Omental fat pad (tissue), 4 donors: ENCODE measurements around the gene KIRREL1. TPM values are rescaled to one million over a fixed set of nuclear protein-coding genes. Genes with fewer than 3 reads are reported as not detected.
"Not testable (repeated sequence)": the region's sequence is repeated elsewhere in the genome, so short reads cannot be mapped to it uniquely, and the experiment has no call there.

ENCODE experiments used
- ATAC-seq: fragments of 150-250 bp; one replicate; pipeline ENCODE4 v1.9.1; 2016; ENCODE audit warnings: mild to moderate bottlenecking, moderate library complexity; ENCODE audit not compliant: low FRiP score
- DNase-seq: peaks from one replicate; pipeline ENCODE4 v3.0.0-alpha.2; 2019; ENCODE audit warnings: low spot score
- total RNA-seq, 4 donors: library from RNA; depleted of rRNA; stranded (reverse); fragments of >200 nt; gene quantifications; one replicate each; pipeline ENCODE4 v1.1.0, GENCODE V29; 2016
- TF ChIP-seq, protein P1 (sequence below), 3 donors: fragments of 450-650 bp; IDR thresholded peaks; one replicate each; pipeline ENCODE4 v1.5.1; 2016 to 2017; ENCODE audit warnings: antibody characterized with exemption in 3 of 3, mild to moderate bottlenecking in 3 of 3, moderate library complexity in 2 of 3

KIRREL1 gene
- total RNA-seq, 4 donors from 2014 or later, result 47.2 to 81.6 (median 61.6) TPM

DNA sequence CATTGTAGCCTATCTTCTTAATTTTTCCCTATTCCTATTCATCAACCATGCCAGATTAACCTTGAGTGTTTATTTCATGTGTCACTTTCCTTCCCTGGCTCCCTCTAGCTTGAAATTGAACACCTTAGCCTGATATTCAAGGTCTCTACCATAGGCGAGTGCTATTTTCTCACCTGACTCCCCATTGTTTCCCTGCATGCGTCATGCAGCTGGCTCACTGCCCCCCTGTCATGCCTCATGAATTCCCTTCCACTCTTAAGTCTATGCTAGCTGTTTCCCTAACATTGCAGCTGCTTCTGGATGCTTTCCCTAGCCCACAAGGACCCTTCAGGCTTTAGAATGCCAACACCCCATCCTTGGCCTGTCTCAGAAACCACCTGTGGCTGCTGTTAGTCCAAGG lies 130.6 kb downstream of the KIRREL1 start:
- TF ChIP-seq, protein P1, sequence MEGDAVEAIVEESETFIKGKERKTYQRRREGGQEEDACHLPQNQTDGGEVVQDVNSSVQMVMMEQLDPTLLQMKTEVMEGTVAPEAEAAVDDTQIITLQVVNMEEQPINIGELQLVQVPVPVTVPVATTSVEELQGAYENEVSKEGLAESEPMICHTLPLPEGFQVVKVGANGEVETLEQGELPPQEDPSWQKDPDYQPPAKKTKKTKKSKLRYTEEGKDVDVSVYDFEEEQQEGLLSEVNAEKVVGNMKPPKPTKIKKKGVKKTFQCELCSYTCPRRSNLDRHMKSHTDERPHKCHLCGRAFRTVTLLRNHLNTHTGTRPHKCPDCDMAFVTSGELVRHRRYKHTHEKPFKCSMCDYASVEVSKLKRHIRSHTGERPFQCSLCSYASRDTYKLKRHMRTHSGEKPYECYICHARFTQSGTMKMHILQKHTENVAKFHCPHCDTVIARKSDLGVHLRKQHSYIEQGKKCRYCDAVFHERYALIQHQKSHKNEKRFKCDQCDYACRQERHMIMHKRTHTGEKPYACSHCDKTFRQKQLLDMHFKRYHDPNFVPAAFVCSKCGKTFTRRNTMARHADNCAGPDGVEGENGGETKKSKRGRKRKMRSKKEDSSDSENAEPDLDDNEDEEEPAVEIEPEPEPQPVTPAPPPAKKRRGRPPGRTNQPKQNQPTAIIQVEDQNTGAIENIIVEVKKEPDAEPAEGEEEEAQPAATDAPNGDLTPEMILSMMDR (IDR thresholded peaks at IDR 0.05), result no peak
- ATAC-seq, result no peak

DNA sequence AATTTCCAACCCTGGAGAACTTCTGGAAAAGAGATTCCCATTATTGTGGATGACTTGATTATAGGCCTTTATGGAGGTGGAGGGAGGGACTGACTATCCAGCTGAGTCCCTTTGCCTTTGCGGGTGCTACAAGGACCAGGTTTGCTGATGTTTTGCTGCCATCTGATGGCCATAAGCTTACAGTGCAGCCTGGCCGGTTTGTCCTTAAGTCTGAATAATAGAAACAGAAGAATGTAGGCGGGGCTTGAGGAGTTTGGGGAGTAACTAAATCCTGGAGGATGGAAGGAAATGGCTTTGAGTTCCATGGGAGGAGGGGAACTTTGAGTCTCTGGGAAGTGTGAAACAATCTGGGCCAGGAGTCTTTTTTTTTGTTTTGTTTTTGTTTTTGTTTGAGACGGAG lies 131.6 kb downstream of the KIRREL1 start:
- TF ChIP-seq, protein P1 (IDR thresholded peaks at IDR 0.05), result peak in 2 of 3 donors; percentile 45 to 68
- DNase-seq (peak; percentile 73), ATAC-seq (peak; percentile 96)

More for the DNA sequence above, 130.6 kb downstream of the KIRREL1 start:
- DNase-seq, result no peak

DNA sequence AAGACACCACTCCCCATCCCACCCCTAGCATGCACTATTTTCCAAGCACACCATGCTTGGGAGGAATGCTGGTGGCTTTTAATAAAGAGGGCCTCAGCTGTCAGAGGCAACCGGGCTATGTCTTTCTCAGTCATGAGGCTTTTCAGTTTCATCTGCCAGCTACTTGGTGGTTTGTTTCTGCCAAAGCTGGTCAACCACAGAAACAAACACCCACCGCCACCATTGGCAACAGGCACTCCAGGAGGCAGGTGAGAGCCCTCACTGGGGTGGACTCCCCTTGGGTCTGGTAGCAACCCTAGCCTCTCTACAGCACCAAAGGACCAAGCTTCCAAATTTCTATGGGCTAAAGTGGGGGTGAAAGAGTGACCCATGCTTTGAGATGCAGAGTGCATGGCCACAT lies 133.0 kb downstream of the KIRREL1 start:
- no peak for DNase-seq
- no peak for ATAC-seq
- TF ChIP-seq, protein P1 (IDR thresholded peaks at IDR 0.05), result no peak

DNA sequence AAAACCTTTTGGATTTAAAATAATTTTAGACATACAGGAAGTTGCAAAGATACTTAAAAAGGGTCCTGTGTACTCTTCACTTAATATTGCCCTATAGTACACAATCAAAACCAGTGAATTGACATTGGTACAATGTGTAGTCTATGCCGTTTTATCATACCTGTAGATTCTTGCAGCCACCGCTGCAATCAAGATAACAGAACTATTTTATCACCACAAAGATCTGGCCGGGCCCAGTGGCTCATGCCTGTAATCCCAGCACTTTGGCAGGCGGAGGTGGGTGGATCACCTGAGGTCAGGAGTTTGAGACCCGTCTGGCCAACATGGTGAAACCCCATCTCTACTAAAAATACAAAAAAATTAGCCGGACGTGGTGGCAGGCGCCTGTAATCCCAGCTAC lies 135.1 kb downstream of the KIRREL1 start:
- not testable (repeated sequence) for ATAC-seq, DNase-seq

DNA sequence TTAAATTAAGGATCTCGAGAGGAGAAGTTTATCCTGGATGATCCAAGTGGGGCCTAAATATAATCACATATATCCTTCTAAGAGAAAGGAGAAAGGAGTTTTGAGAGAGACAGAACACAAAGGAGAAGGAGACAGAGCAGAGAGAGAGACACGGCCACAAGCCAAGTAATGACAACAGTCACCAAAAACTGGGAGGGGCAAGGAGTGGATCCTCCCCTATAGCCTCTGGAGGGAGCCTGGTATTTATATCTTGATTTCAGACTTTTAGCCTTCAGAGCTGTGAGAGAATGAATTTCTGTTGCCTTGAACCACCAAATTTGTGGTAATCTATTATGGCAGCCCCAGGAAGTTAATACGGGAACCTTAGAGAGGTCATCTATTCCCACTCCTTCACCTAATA lies 137.8 kb downstream of the KIRREL1 start:
- ATAC-seq (no peak), DNase-seq (no peak)
- TF ChIP-seq, protein P1 (IDR thresholded peaks at IDR 0.05), result no peak

DNA sequence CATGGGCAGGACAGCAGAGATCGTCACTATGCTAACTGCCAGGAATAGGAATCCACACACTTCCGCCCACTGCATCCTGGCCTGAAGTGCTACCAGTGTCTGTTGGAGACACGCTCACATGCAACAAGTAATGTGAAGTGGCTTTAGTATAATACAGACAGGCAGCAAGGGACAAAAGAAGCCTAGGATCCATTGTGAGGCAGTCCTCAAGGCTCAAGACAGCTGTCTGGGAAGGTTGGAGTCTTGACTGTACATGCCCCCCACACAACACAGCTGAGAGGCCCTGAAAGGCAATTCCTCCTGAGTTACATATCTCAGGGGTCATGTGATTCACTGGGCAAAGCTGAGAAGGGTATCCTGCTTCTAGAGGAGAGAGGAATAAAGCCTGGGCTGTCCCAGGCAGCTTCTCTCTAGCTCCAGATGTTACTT lies 147.3 kb downstream of the KIRREL1 start:
- ATAC-seq (no peak), DNase-seq (no peak)
- TF ChIP-seq, protein P1 (IDR thresholded peaks at IDR 0.05), result no peak

DNA sequence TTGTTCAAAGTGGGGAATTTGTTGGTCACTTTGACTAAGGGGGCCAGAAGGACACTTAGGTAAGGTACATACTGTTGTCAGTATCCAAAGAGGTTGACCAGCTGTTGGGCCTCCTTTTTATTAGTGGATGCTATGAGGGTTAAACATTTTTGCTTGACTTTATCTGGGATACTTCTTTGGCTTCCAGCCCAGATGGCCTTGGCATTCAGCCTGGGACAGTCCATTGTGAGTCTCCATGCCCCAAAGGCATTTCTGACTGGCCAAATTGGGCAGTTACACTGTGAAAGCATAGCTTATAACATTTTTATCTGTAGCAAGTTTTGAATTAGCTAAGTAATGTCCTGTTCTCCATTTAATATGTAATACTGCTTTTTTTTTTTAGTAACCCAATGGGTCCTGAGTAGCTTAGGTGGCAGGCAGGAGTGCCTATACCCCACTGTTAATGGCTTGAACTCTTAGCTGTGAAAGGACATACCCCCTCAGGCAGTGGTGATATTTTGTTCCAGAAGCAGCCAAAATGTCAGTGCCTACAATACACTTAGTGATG lies 151.8 kb downstream of the KIRREL1 start:
- ATAC-seq (no peak), DNase-seq (no peak)
- TF ChIP-seq, protein P1 (IDR thresholded peaks at IDR 0.05), result no peak
